ENCODE measurements around the gene SNTB2.

- no peak for TF ChIP-seq ZNF274 (IDR thresholded peaks at IDR 0.05; ENCODE audit: low read depth, low read length)
- no peak for TF ChIP-seq SUZ12 (IDR thresholded peaks at IDR 0.05; ENCODE audit: extremely low read depth, insufficient read depth, insufficient read length)
These were observed 162.6 kb downstream of the SNTB2 start for GRCh38 chr16:69349536-69349935.

Data from NT2/D1 (cell line).